ENCODE data around the gene STX3.

STX3 gene

GRCh38 chr11:59794417-59794816 is 39.2 kb downstream of the STX3 start:
- H3K9ac ChIP-seq (ENCODE audit: low read depth, low read length, poor library complexity, severe bottlenecking): no peak overlapping the region
- H3K4me2 ChIP-seq (ENCODE audit: low read depth, low read length, poor library complexity, severe bottlenecking): no peak overlapping the region
- H3K9me2 ChIP-seq (replicated peaks; ENCODE audit: low read depth, low read length): no peaks in the 10 kb centered on the region
- no peaks in the 10 kb centered on the region for H4K20me1 ChIP-seq (ENCODE audit: insufficient read depth, low read length, poor library complexity, severe bottlenecking)
- no peaks in the 10 kb centered on the region for H3K9me3 ChIP-seq (ENCODE audit: insufficient read depth, low read depth, low read length)
- no peak for TF ChIP-seq EZH2phosphoT487 (IDR thresholded peaks at IDR 0.05; ENCODE audit: borderline replicate concordance)
- TF ChIP-seq CTCF (conservative IDR thresholded peaks at IDR 0.05; ENCODE audit: low read length): no peak
- H3K36me3 ChIP-seq (ENCODE audit: insufficient read depth, low read length): peaks cover 23% of the 10 kb centered on the region; the same call in 1 of the 2 replicates
- H3K27me3 ChIP-seq (ENCODE audit: insufficient read depth, low read length, poor library complexity, severe bottlenecking): no peaks in the 10 kb centered on the region
- H2AFZ ChIP-seq (ENCODE audit: low read length): no peak overlapping the region
- no peak overlapping the region for H3K4me3 ChIP-seq (ENCODE audit: low read length, poor library complexity, severe bottlenecking)
- no peaks in the 10 kb centered on the region for H3F3A ChIP-seq (ENCODE audit: low read depth)
- H3K4me1 ChIP-seq (ENCODE audit: insufficient read depth, low read length, poor library complexity, severe bottlenecking): peaks cover 4% of the 10 kb centered on the region
- no peaks in the 10 kb centered on the region for H3K79me2 ChIP-seq (ENCODE audit: insufficient read depth, low read length)

- no peaks in the 10 kb centered on the region for H3K9me2 ChIP-seq (replicated peaks; ENCODE audit: low read depth, low read length)
- no peak overlapping the region for H3K4me2 ChIP-seq (ENCODE audit: low read depth, low read length, poor library complexity, severe bottlenecking)
- no peaks in the 10 kb centered on the region for H3F3A ChIP-seq (ENCODE audit: low read depth)
- H3K27me3 ChIP-seq (ENCODE audit: insufficient read depth, low read length, poor library complexity, severe bottlenecking): no peaks in the 10 kb centered on the region
- H3K4me1 ChIP-seq (ENCODE audit: insufficient read depth, low read length, poor library complexity, severe bottlenecking): peaks cover 22% of the 10 kb centered on the region
- no peaks in the 10 kb centered on the region for H3K79me2 ChIP-seq (ENCODE audit: insufficient read depth, low read length)
- peaks cover 8% of the 10 kb centered on the region; the same call in 1 of the 2 replicates for H3K36me3 ChIP-seq (ENCODE audit: insufficient read depth, low read length)
- H3K4me3 ChIP-seq (ENCODE audit: low read length, poor library complexity, severe bottlenecking): no peak overlapping the region
- H3K9me3 ChIP-seq (ENCODE audit: insufficient read depth, low read depth, low read length): no peaks in the 10 kb centered on the region
- TF ChIP-seq EZH2phosphoT487 (IDR thresholded peaks at IDR 0.05; ENCODE audit: borderline replicate concordance): no peak
- no peak for TF ChIP-seq CTCF (conservative IDR thresholded peaks at IDR 0.05; ENCODE audit: low read length)
- no peak overlapping the region for H2AFZ ChIP-seq (ENCODE audit: low read length)
- H4K20me1 ChIP-seq (ENCODE audit: insufficient read depth, low read length, poor library complexity, severe bottlenecking): no peaks in the 10 kb centered on the region
- H3K9ac ChIP-seq (ENCODE audit: low read depth, low read length, poor library complexity, severe bottlenecking): no peak overlapping the region
These were observed 45.3 kb downstream of the STX3 start for GRCh38 chr11:59800390-59801025.

- H3K9me2 ChIP-seq (replicated peaks; ENCODE audit: low read depth, low read length): no peaks in the 10 kb centered on the region
- TF ChIP-seq EZH2phosphoT487 (IDR thresholded peaks at IDR 0.05; ENCODE audit: borderline replicate concordance): no peak
- TF ChIP-seq CTCF (conservative IDR thresholded peaks at IDR 0.05; ENCODE audit: low read length): no peak
- H3K4me3 ChIP-seq (ENCODE audit: low read length, poor library complexity, severe bottlenecking): no peak overlapping the region
- no peaks in the 10 kb centered on the region for H3F3A ChIP-seq (ENCODE audit: low read depth)
- H4K20me1 ChIP-seq (ENCODE audit: insufficient read depth, low read length, poor library complexity, severe bottlenecking): no peaks in the 10 kb centered on the region
- peaks cover 10% of the 10 kb centered on the region; the same call in 1 of the 2 replicates for H3K36me3 ChIP-seq (ENCODE audit: insufficient read depth, low read length)
- peaks cover 22% of the 10 kb centered on the region for H3K4me1 ChIP-seq (ENCODE audit: insufficient read depth, low read length, poor library complexity, severe bottlenecking)
- H3K79me2 ChIP-seq (ENCODE audit: insufficient read depth, low read length): no peaks in the 10 kb centered on the region
- no peaks in the 10 kb centered on the region for H3K9me3 ChIP-seq (ENCODE audit: insufficient read depth, low read depth, low read length)
- H2AFZ ChIP-seq (ENCODE audit: low read length): no peak overlapping the region
- H3K9ac ChIP-seq (ENCODE audit: low read depth, low read length, poor library complexity, severe bottlenecking): no peak overlapping the region
- no peaks in the 10 kb centered on the region for H3K27me3 ChIP-seq (ENCODE audit: insufficient read depth, low read length, poor library complexity, severe bottlenecking)
- no peak overlapping the region for H3K4me2 ChIP-seq (ENCODE audit: low read depth, low read length, poor library complexity, severe bottlenecking)
These were observed 46.1 kb downstream of the STX3 start for GRCh38 chr11:59801160-59801706.
